ENCODE measurements around the gene NDST1. TPM values are rescaled to one million over a fixed set of nuclear protein-coding genes. Genes with fewer than 3 reads are reported as not detected.
A peak's percentile ranks its signal among the peaks of the same experiment; 100 is the strongest.

The NDST1 gene
- total and polyA plus RNA-seq, 8 donors = 52.2 to 100 (median 71.3) TPM

DNA sequence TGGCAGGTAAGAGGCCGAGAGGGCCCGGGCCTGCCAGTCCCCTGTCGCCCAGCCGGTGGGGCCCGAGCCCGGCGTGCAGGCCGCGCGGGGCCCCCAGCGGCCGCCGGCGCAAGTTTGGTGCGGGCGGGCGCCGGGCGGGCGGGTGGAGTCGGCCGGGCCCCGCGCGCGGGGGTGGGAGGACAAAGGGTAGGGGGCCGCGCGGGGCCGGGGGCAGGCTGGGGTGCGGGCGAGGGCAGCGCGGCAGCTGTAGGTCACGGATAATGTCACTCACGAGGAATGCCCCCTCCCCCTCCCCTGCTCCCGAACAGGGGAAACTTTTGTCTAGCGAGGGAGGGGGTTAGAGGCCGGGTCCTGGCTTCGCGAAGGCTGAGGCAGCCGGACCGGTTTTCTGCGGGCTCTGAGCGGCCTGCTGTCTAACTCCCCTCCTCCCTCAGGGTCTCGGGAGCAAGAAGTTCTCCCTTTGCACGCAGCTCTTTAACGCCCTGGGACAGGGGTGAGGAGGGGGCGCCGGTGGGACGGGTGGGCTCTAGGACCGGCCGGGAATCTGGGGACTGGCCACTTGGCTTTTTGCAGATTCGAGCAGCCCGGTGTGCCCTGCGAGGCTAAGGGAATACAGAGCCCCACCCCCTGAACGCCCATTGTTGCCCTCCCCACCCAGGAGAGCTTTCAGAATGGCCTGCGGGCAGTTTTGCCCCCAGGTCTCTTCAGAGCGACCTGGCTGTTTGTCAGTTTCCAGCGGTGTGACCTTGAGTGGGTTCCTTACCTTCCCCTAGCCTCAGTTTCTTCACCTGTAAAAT, 21.3 kb upstream of the NDST1 start:
- H3K9me3 ChIP-seq = no peaks in the 10 kb centered on the region
- H3K4me3 ChIP-seq = peak overlapping the region; percentile 65 to 85
- intact Hi-C loops (cut with DNase I) = no loop called here
- peaks cover 48 to 61% of the 10 kb centered on the region in 2 donors for H3K4me1 ChIP-seq
- peak overlapping the region; percentile 93 to 97 for H3K27ac ChIP-seq
- TF ChIP-seq CTCF (IDR thresholded peaks at IDR 0.05) = no peak
- DNase-seq (peak; percentile 77 to 89 (median 85)), ATAC-seq (peak; percentile 46)
- no peaks in the 10 kb centered on the region for H3K27me3 ChIP-seq
- H3K36me3 ChIP-seq = peaks cover 0 to 8% of the 10 kb centered on the region in 2 donors

DNA sequence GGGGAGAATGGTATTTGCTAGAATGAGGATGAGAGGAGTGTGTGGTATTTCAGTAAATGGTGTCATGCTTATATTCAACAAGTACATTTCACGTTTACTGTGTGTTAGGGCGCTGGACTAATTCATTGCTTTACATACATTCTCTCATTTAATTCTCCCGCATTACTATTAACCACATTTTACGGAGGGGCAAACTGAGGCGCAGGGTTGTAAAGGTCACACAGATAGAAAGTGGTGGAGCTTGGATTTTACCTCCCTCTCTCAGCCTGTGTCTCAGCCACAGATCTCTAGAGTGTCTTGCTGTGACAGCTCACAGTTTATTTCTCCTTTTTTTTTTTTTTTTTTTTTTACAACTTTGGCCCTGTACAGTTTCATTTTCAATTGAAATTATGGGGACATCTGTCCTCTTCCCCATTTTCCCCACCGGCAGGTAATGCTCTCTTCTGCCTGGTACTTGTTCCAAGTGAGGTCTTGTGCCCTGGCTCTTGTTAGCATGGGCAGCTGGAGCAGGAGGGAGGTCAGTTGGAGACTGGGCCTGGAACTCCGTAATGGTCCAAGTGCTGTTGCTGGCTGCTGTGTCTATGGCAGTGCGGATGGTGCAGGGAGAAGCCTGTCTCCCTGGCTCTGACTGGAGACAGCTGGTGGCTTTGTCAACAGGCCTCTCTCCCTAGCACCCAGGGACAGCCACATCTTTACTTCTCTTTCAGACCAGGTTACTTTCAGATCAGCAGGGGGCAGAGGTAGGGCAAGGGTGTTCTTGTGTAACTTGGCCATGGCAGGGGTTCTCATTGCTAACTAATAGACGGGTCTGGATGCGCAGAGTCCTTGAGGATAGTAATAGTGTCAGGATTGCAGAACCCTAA, 20.5 kb upstream of the NDST1 start:
- peak overlapping the region; percentile 93 to 97 for H3K27ac ChIP-seq
- intact Hi-C loops (cut with DNase I) = no loop called here
- peaks cover 49 to 69% of the 10 kb centered on the region in 2 donors for H3K4me1 ChIP-seq
- H3K36me3 ChIP-seq = peaks cover 0 to 8% of the 10 kb centered on the region in 2 donors
- H3K27me3 ChIP-seq = no peaks in the 10 kb centered on the region
- DNase-seq (peak in 1 of 4 donors; percentile 60), ATAC-seq (peak; percentile 41)
- H3K4me3 ChIP-seq = peak overlapping the region; percentile 65 to 85
- no peak for TF ChIP-seq CTCF (IDR thresholded peaks at IDR 0.05)
- no peaks in the 10 kb centered on the region for H3K9me3 ChIP-seq

DNA sequence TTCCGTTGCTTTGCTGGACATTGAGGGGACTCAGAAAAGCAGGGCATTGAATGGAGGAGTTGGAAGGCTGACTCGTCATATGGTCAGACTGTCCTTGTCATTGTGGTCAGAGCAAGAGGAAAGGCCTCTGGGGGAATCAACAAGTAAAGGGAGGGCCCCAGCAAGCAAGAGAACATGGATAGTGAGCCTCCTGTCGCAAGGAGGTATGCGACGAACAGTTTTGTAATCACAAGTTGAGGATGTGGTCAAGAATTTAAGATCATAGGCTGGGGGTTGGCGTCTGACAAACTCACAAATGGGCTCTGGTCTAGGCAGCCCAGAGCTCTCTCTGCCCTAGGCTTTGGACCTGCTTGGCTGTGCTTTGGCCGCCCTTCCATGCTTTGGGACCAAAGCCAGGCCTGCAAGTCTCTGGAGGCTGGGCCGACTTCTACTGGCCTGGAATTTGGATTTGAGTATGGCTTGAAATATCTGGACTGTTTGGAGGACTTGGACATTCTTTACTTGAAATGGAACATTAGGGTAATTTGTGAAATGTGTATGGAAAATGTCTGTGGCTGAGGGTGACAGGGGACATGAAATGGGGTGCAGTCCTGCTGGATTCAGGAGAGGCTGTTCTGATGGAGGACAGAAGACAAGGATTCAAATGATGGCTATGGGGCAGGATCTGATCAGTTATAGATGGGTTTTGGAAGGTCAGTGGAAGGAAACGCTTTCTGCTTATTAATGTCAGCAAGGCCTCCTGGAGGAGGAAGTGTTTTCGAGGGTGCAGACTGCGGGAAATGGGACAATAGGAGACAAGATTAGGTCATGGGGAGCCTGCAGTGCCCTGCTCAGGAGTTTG, 19.2 kb upstream of the NDST1 start:
- Histone ChIP-seq H3K27ac (peak overlapping the region; percentile 93 to 97), H3K9me3 (no peaks in the 10 kb centered on the region), H3K27me3 (no peaks in the 10 kb centered on the region), H3K4me3 (peak overlapping the region in 1 of 2 donors; percentile 11), H3K36me3 (peaks cover 0 to 8% of the 10 kb centered on the region in 2 donors), H3K4me1 (peaks cover 49 to 79% of the 10 kb centered on the region in 2 donors)
- intact Hi-C loops (cut with DNase I) = no loop called here
- ATAC-seq = peak; percentile 36
- peak in 3 of 4 donors; percentile 65 to 84 (median 73) for DNase-seq
- no peak for TF ChIP-seq CTCF (IDR thresholded peaks at IDR 0.05)

GRCh38 chr5:150489360-150490295, 18.3 kb upstream of the NDST1 start:
- intact Hi-C loops (cut with DNase I) = no loop called here
- peaks cover 0 to 8% of the 10 kb centered on the region in 2 donors for H3K36me3 ChIP-seq

More at GRCh38 chr5:150489360-150490295, 18.3 kb upstream of the NDST1 start:
- Histone ChIP-seq H3K9me3 (no peaks in the 10 kb centered on the region), H3K27ac (peak overlapping the region; percentile 93 to 97), H3K4me1 (peaks cover 49 to 78% of the 10 kb centered on the region in 2 donors), H3K4me3 (peak overlapping the region in 1 of 2 donors; percentile 11), H3K27me3 (no peaks in the 10 kb centered on the region)
- ATAC-seq (no peak), DNase-seq (peak in 1 of 4 donors; percentile 54)
- TF ChIP-seq CTCF (IDR thresholded peaks at IDR 0.05) = no peak
